Skin epidermis (tissue), 12 donors: Measurements from ENCODE around the gene WDR27.

Experiments used
- H3K27ac ChIP-seq, 21 experiments: fragments of 200-600 bp; sonication (generic) in 11 of 21; one replicate each; pipeline ENCODE4 v1.5.0; 2020; ENCODE audit warnings: mild to moderate bottlenecking in 3 of 21, inconsistent platforms in 2 of 21, moderate library complexity in 2 of 21
- H3K4me3 ChIP-seq, 7 experiments: fragments of 200-600 bp; sonication (generic) in 2 of 7; one replicate each; pipeline ENCODE4 v1.5.0; 2020; ENCODE audit warnings: inconsistent platforms in 2 of 7, mild to moderate bottlenecking in 2 of 7, moderate library complexity in 1 of 7

The WDR27 gene

GRCh38 chr6:169668203-169668847, 33.5 kb downstream of the WDR27 start:
- no peak overlapping the region for H3K27ac ChIP-seq
- no peak overlapping the region for H3K4me3 ChIP-seq

GRCh38 chr6:169667716-169668115, 34.1 kb downstream of the WDR27 start:
- Histone ChIP-seq H3K27ac (no peak overlapping the region), H3K4me3 (no peak overlapping the region)

GRCh38 chr6:169666441-169666840, 35.4 kb downstream of the WDR27 start:
- H3K27ac ChIP-seq: no peak overlapping the region
- H3K4me3 ChIP-seq: no peak overlapping the region

GRCh38 chr6:169665289-169665688, 36.5 kb downstream of the WDR27 start:
- H3K4me3 ChIP-seq: no peak overlapping the region
- H3K27ac ChIP-seq: no peak overlapping the region

DNA sequence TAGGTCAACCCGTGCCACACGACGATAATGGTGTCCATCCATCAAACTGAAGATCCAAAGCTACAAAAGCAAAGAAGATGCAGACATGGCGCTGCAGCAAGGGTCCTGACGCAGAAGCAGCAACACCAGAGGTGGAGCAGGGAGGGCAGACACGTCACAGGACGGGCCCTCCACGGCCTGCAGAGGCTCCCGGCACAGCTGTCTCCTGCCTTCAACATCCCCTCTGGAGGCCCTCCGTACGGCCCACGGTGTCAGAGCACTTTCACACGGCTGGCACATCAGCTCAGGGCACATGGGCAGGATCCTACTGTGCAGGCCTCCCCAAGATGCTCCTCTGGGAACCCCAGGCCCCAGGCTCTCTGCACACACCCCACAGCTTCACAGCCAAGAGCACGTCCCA, 37.6 kb downstream of the WDR27 start:
- H3K27ac ChIP-seq: no peak overlapping the region
- H3K4me3 ChIP-seq: no peak overlapping the region

DNA sequence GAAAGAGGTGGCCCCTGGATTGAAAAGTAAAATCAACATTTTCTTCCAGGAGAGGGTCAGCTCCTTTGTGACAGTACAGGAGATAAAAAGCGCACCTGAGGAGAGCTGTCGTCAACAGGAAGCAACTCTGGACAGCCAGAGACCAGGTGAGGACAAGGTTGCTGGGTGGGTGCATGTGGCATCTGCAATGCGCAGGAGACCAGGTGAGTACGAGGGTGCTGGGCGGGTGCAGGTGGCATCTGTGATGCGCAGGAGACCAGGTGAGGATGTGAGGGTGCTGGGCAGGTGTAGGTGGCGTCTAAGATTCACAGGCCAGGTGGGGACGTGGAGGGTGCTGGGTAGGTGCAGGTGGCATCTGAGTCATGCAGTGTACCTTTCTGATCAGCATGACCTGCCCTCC, 38.4 kb downstream of the WDR27 start:
- Histone ChIP-seq H3K4me3 (no peak overlapping the region), H3K27ac (no peak overlapping the region)

- no peak overlapping the region for H3K27ac ChIP-seq
- H3K4me3 ChIP-seq: no peak overlapping the region
Observed at GRCh38 chr6:169661391-169661756, 40.5 kb downstream of the WDR27 start.

GRCh38 chr6:169660751-169661390, 41.0 kb downstream of the WDR27 start:
- H3K4me3 ChIP-seq: no peak overlapping the region
- H3K27ac ChIP-seq: no peak overlapping the region

- Histone ChIP-seq H3K27ac (no peak overlapping the region), H3K4me3 (no peak overlapping the region)
Observed at GRCh38 chr6:169659820-169660610, 41.8 kb downstream of the WDR27 start.

DNA sequence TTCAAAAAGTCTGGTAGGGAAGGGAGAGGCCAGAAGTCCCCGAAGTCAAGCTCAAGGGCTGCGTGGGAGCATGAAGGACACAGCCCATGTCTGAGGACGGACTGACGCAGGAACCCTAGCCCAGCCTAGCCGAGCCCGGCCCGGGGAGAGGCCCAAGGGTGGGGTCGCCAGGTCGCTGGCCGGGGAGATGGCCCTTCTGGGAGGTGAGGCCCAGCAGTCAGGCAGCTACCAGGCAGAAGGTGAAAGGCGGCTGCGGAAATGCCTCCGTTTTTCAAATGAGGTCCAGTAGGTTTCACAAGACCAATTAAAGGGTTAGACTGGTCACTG, 44.6 kb downstream of the WDR27 start:
- H3K4me3 ChIP-seq: no peak overlapping the region

DNA sequence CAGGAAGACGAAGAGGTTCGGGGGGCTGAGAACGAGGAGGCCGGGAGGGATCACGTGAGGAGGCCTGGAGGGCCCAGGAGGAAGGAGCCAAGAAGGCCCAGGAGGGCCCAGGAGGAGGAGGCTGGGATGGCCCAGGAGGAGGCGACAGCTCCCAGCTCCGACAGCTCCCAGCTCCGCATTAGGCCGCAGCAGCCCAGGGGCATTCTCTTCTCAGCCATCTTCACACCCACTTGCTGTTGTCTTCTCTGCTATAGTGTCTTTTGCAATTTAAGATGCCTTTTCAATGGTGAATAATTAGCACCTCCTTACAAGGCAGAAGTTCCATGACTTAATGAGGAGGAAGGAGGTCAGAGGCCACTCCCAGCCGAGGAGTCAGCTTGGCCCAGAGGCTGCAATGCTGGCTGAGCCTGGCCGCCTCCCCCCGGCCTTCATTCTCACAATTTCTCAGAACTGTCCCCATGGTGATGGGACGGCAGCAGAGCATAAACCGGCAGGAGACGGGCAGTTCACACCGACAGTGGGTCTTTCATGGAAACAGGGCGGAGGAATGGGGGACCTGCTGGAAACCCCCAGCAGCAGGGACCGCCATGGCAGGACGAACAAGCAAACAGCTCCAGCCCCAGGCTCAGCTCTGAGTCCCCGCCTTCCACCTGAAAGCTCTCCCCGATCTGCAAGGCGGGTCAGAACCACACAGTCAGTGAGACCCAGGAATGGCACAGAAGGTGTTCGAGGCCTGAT, 45.1 kb downstream of the WDR27 start:
- H3K4me3 ChIP-seq: no peak overlapping the region
- no peak overlapping the region for H3K27ac ChIP-seq

More for the DNA sequence above, 44.6 kb downstream of the WDR27 start:
- no peak overlapping the region for H3K27ac ChIP-seq

GRCh38 chr6:169654598-169655391, 47.0 kb downstream of the WDR27 start:
- peak overlapping the region in 18 of 21 experiments; percentile 39 to 80 (median 67) for H3K27ac ChIP-seq
- peak overlapping the region; percentile 24 to 50 (median 42) for H3K4me3 ChIP-seq

- H3K4me3 ChIP-seq: peak overlapping the region in 2 of 7 experiments; percentile 36 to 50
- peak overlapping the region in 11 of 21 experiments; percentile 15 to 80 (median 59) for H3K27ac ChIP-seq
Observed at GRCh38 chr6:169653691-169654090, 48.1 kb downstream of the WDR27 start.

GRCh38 chr6:169652896-169653295, 48.9 kb downstream of the WDR27 start:
- Histone ChIP-seq H3K27ac (no peak overlapping the region), H3K4me3 (no peak overlapping the region)

GRCh38 chr6:169651498-169651897, 50.3 kb downstream of the WDR27 start:
- Histone ChIP-seq H3K27ac (no peak overlapping the region), H3K4me3 (no peak overlapping the region)

DNA sequence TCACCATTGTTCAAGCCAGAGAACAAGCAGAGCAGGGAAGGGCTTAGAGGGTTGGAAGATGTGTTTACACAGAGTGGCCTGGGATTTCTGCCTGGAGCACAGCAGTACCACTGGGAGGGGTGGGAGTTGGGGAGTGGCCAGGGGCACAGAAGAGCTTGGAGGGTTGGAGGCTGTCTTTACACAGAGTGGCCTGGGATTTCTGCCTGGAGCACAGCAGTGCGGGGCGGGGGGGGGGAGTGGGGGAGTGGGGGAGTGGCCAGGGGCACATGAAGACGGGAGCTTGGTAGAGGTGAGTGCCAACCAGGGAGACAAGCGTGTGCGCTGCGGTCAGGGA, 50.9 kb downstream of the WDR27 start:
- H3K27ac ChIP-seq: no peak overlapping the region
- H3K4me3 ChIP-seq: no peak overlapping the region

DNA sequence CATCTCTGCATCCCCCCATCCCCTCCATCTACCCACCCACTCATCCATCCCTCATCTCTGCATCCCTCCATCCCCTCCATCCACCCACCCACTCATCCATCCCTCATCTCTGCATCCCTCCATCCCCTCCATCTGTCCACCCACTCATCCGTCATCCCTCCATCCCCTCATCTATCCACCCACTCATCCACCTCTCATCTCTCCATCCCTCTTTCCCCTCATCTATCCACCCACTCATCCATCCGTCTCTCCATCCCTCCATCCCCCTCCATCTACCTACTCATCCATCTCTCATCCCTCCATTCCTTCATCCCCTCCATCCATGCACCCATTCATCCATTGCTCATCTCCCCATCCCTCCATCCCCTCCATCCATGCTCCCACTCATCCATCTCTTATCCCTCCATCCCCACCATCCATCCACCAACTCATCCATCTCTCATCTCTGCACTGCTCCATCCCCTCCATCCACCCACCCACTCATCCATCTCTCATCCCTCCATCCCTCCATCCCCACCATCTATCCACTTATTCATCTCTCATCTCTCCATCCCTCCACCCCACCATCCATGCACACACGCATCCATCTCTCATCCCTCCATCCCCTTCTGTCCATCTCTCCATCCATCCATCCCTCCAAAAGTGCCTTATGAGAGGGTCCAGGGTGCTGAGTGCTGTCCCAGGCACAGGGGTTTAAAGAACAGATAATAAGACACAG, 51.4 kb downstream of the WDR27 start:
- Histone ChIP-seq H3K4me3 (no peak overlapping the region), H3K27ac (no peak overlapping the region)

GRCh38 chr6:169648617-169649016, 53.2 kb downstream of the WDR27 start:
- no peak overlapping the region for H3K27ac ChIP-seq

DNA sequence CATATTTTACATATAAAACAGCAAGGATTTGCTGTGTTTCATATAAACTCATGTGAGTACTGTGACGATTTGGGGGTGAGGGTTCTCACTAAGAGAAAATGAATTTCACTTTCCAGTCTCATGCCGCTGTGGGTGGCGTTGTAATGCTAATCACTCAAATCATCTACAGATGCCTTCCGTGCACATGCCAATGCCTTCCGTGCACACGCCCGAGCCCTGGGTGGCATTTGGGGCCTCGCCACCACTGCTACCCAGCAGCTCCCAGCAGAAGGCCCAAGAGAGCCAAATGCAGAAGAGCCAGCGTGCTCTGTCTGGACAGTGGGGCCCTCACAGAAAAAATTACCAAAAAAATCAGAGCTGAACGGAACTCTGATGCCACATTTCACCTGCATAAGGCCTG, 53.7 kb downstream of the WDR27 start:
- no peak overlapping the region for H3K27ac ChIP-seq
- H3K4me3 ChIP-seq: no peak overlapping the region

More at GRCh38 chr6:169648617-169649016, 53.2 kb downstream of the WDR27 start:
- no peak overlapping the region for H3K4me3 ChIP-seq
